Activated naive CD8-positive, alpha-beta T cell treated with anti-CD3 and anti-CD28 coated beads, Interleukin-2, amount 10 ng/mL, durations not matched to agents 7 days and 5 days (primary cell): ENCODE results near the gene RFWD3. TPM values are rescaled to one million over a fixed set of nuclear protein-coding genes. Genes with fewer than 3 reads are reported as not detected.
A peak's percentile ranks its signal among the peaks of the same experiment; 100 is the strongest.

Source experiments
- ATAC-seq: fragments of 150-1000 bp; cut with Tn5 transposase; one replicate; pipeline ENCODE4 v1.10.0; 2021; ENCODE audit warnings: low read depth, moderate library complexity
- POLR2A ChIA-PET: fragments of 350-600 bp; sonication (Branson Sonifier 250); formaldehyde crosslinking; loops from one replicate; lab custom pipeline; 2021; ENCODE audit warnings: antibody characterized with exemption; lab: Charles Lee
- DNase-seq: peaks from one replicate; pipeline ENCODE4 v3.0.0; 2021
- H3K27ac Mint-ChIP-seq: one replicate; pipeline ENCODE4 v1.8.0; 2022; ENCODE audit warnings: mild to moderate bottlenecking, mixed read lengths
- H3K27me3 Mint-ChIP-seq: one replicate; pipeline ENCODE4 v1.8.0; 2022; ENCODE audit warnings: mild to moderate bottlenecking, moderate library complexity, mixed read lengths
- H3K36me3 Mint-ChIP-seq: one replicate; pipeline ENCODE4 v1.8.0; 2021; ENCODE audit warnings: mild to moderate bottlenecking, mixed read lengths
- H3K4me1 Mint-ChIP-seq: one replicate; pipeline ENCODE4 v1.8.0; 2021; ENCODE audit warnings: mixed read lengths
- H3K4me3 Mint-ChIP-seq: one replicate; pipeline ENCODE4 v1.8.0; 2022; ENCODE audit warnings: mild to moderate bottlenecking, moderate library complexity, mixed read lengths
- H3K9me3 Mint-ChIP-seq: one replicate; pipeline ENCODE4 v1.8.0; 2021; ENCODE audit warnings: mixed read lengths
- total RNA-seq, 2 experiments: library from RNA; stranded (reverse); gene quantifications; one replicate each; pipeline ENCODE4 v1.2.3, GENCODE V29; 2021

RFWD3 gene
- total RNA-seq, 2 experiments from 2014 or later: 110 to 119 TPM

- no peaks in the 10 kb centered on the region for H3K9me3 Mint-ChIP-seq
- ATAC-seq: no peak
- no peaks in the 10 kb centered on the region for H3K27me3 Mint-ChIP-seq
- H3K36me3 Mint-ChIP-seq: peaks cover 24% of the 10 kb centered on the region
- H3K4me1 Mint-ChIP-seq: peaks cover 54% of the 10 kb centered on the region
- POLR2A ChIA-PET: interaction anchor here (0.6 to 2.0 kb wide), 9 partner anchors 17 to 100 kb away, joined by 3 to 19 read pairs (median 5); partner anchors contain the start of genes MLKL and RFWD3
- H3K27ac Mint-ChIP-seq: peak overlapping the region; percentile 86
- H3K4me3 Mint-ChIP-seq: peak overlapping the region; percentile 89
- no peak for DNase-seq
These were observed 60.7 kb downstream of the RFWD3 start for GRCh38 chr16:74605746-74606520.

- Mint-ChIP-seq H3K4me1 (peaks cover 60% of the 10 kb centered on the region), H3K27me3 (no peaks in the 10 kb centered on the region), H3K4me3 (peak overlapping the region; percentile 89), H3K27ac (peak overlapping the region; percentile 86), H3K36me3 (peaks cover 22% of the 10 kb centered on the region), H3K9me3 (no peaks in the 10 kb centered on the region)
- no peak for ATAC-seq
- DNase-seq: no peak
- POLR2A ChIA-PET: interaction anchor here (0.6 to 1.7 kb wide), 6 partner anchors 18 to 100 kb away, joined by 3 to 9 read pairs (median 4); partner anchors contain the start of genes MLKL and RFWD3
These were observed 61.3 kb downstream of the RFWD3 start for GRCh38 chr16:74605332-74605731.

- Mint-ChIP-seq H3K36me3 (peaks cover 21% of the 10 kb centered on the region), H3K27ac (peak overlapping the region; percentile 52), H3K27me3 (no peaks in the 10 kb centered on the region), H3K9me3 (no peaks in the 10 kb centered on the region), H3K4me3 (peak overlapping the region; percentile 89), H3K4me1 (peaks cover 65% of the 10 kb centered on the region)
- DNase-seq: no peak
- POLR2A ChIA-PET: interaction anchor here (0.6 kb wide), 1 partner anchor 62 kb away, joined by 3 read pairs; no protein-coding TSS in a partner anchor
- ATAC-seq: no peak
These were observed 62.8 kb downstream of the RFWD3 start for GRCh38 chr16:74603848-74604247.

- peak; percentile 98 for ATAC-seq
- Mint-ChIP-seq H3K9me3 (no peaks in the 10 kb centered on the region), H3K27ac (peak overlapping the region; percentile 92), H3K4me3 (peak overlapping the region; percentile 81), H3K36me3 (peaks cover 31% of the 10 kb centered on the region), H3K27me3 (no peaks in the 10 kb centered on the region), H3K4me1 (peaks cover 58% of the 10 kb centered on the region)
- DNase-seq: peak; percentile 70
- POLR2A ChIA-PET: interaction anchor here (0.5 to 1.6 kb wide), 7 partner anchors 10 to 304 kb away, joined by 3 to 10 read pairs (median 3); partner anchors contain the start of genes PSMD7 and RFWD3
These were observed 65.4 kb downstream of the RFWD3 start for GRCh38 chr16:74601126-74601871.

- Mint-ChIP-seq H3K36me3 (peaks cover 22% of the 10 kb centered on the region), H3K4me3 (no peak overlapping the region), H3K27ac (no peak overlapping the region), H3K27me3 (no peaks in the 10 kb centered on the region), H3K9me3 (no peaks in the 10 kb centered on the region), H3K4me1 (peaks cover 36% of the 10 kb centered on the region)
- POLR2A ChIA-PET: no interaction called here
- DNase-seq: no peak
- ATAC-seq: no peak
These were observed 70.1 kb downstream of the RFWD3 start for GRCh38 chr16:74596586-74596985.

- DNase-seq (no peak), ATAC-seq (no peak)
- Mint-ChIP-seq H3K36me3 (peaks cover 20% of the 10 kb centered on the region), H3K4me1 (peaks cover 18% of the 10 kb centered on the region), H3K27me3 (no peaks in the 10 kb centered on the region), H3K9me3 (no peaks in the 10 kb centered on the region), H3K27ac (no peak overlapping the region), H3K4me3 (no peak overlapping the region)
- POLR2A ChIA-PET: no interaction called here
These were observed 73.8 kb downstream of the RFWD3 start for GRCh38 chr16:74592847-74593246.

GRCh38 chr16:74591876-74592650 lies 74.6 kb downstream of the RFWD3 start:
- H3K9me3 Mint-ChIP-seq: no peaks in the 10 kb centered on the region
- POLR2A ChIA-PET: no interaction called here
- H3K27me3 Mint-ChIP-seq: no peaks in the 10 kb centered on the region
- H3K27ac Mint-ChIP-seq: no peak overlapping the region
- no peak for ATAC-seq
- H3K4me3 Mint-ChIP-seq: no peak overlapping the region
- H3K4me1 Mint-ChIP-seq: peaks cover 21% of the 10 kb centered on the region
- peaks cover 21% of the 10 kb centered on the region for H3K36me3 Mint-ChIP-seq
- DNase-seq: no peak

- Mint-ChIP-seq H3K36me3 (peaks cover 30% of the 10 kb centered on the region), H3K27ac (no peak overlapping the region), H3K9me3 (no peaks in the 10 kb centered on the region), H3K4me3 (no peak overlapping the region), H3K27me3 (no peaks in the 10 kb centered on the region), H3K4me1 (peaks cover 32% of the 10 kb centered on the region)
- POLR2A ChIA-PET: interaction anchor here (1.0 to 1.8 kb wide), 3 partner anchors 14 to 22 kb away, joined by 3 to 5 read pairs (median 4); partner anchors contain the start of gene GLG1
- DNase-seq (no peak), ATAC-seq (no peak)
These were observed 79.7 kb downstream of the RFWD3 start for GRCh38 chr16:74586948-74587347.

- POLR2A ChIA-PET: interaction anchor here (0.7 to 1.8 kb wide), 3 partner anchors 15 to 21 kb away, joined by 3 to 5 read pairs (median 4); partner anchors contain the start of gene GLG1
- Mint-ChIP-seq H3K4me1 (peaks cover 36% of the 10 kb centered on the region), H3K36me3 (peaks cover 30% of the 10 kb centered on the region), H3K9me3 (no peaks in the 10 kb centered on the region), H3K4me3 (no peak overlapping the region), H3K27me3 (no peaks in the 10 kb centered on the region), H3K27ac (peak overlapping the region; percentile 42)
- ATAC-seq (no peak), DNase-seq (no peak)
These were observed 80.7 kb downstream of the RFWD3 start for GRCh38 chr16:74585846-74586443.

- no peak for ATAC-seq
- H3K4me1 Mint-ChIP-seq: peaks cover 42% of the 10 kb centered on the region
- DNase-seq: no peak
- H3K36me3 Mint-ChIP-seq: peaks cover 33% of the 10 kb centered on the region
- no peak overlapping the region for H3K4me3 Mint-ChIP-seq
- H3K27me3 Mint-ChIP-seq: no peaks in the 10 kb centered on the region
- POLR2A ChIA-PET: interaction anchor here (0.6 kb wide), 1 partner anchor 36 kb away, joined by 5 read pairs; no protein-coding TSS in a partner anchor
- H3K9me3 Mint-ChIP-seq: no peaks in the 10 kb centered on the region
- H3K27ac Mint-ChIP-seq: no peak overlapping the region
These were observed 82.6 kb downstream of the RFWD3 start for GRCh38 chr16:74583926-74584666.

- no peak for DNase-seq
- Mint-ChIP-seq H3K4me1 (peaks cover 46% of the 10 kb centered on the region), H3K9me3 (no peaks in the 10 kb centered on the region), H3K36me3 (peaks cover 33% of the 10 kb centered on the region), H3K4me3 (no peak overlapping the region), H3K27ac (no peak overlapping the region), H3K27me3 (no peaks in the 10 kb centered on the region)
- ATAC-seq: no peak
- POLR2A ChIA-PET: no interaction called here
These were observed 83.7 kb downstream of the RFWD3 start for GRCh38 chr16:74582970-74583369.

GRCh38 chr16:74580833-74581232 lies 85.8 kb downstream of the RFWD3 start:
- no peak overlapping the region for H3K27ac Mint-ChIP-seq
- no peak for DNase-seq
- H3K4me1 Mint-ChIP-seq: peaks cover 37% of the 10 kb centered on the region
- no peak overlapping the region for H3K4me3 Mint-ChIP-seq
- no peaks in the 10 kb centered on the region for H3K27me3 Mint-ChIP-seq
- no peaks in the 10 kb centered on the region for H3K9me3 Mint-ChIP-seq
- ATAC-seq: no peak
- H3K36me3 Mint-ChIP-seq: peaks cover 25% of the 10 kb centered on the region
- POLR2A ChIA-PET: no interaction called here
